22Rv1 (cell line): ENCODE results near the gene GABRG3.

Source experiments
- H3K27ac ChIP-seq: fragments of 450-650 bp; 2 replicates; pipeline ENCODE4 v1.5.1; 2017
- CTCF ChIP-seq: fragments of 450-650 bp; IDR thresholded peaks from 2 replicates; pipeline ENCODE4 v1.5.1; 2017; ENCODE audit warnings: mild to moderate bottlenecking
- ZFX ChIP-seq: fragments of 450-650 bp; IDR thresholded peaks from 2 replicates; pipeline ENCODE4 v1.6.1; 2017; ENCODE audit warnings: antibody characterized with exemption, borderline replicate concordance

Gene GABRG3

GRCh38 chr15:26936502-26936901 lies 34.5 kb upstream of the GABRG3 start:
- no peak overlapping the region for H3K27ac ChIP-seq
- TF ChIP-seq CTCF (no peak), ZFX (no peak)

GRCh38 chr15:26937134-26937533 lies 33.8 kb upstream of the GABRG3 start:
- TF ChIP-seq ZFX (no peak), CTCF (no peak)
- H3K27ac ChIP-seq = no peak overlapping the region

GRCh38 chr15:26939398-26939797 lies 31.6 kb upstream of the GABRG3 start:
- no peak overlapping the region for H3K27ac ChIP-seq
- no peak for TF ChIP-seq CTCF
- no peak for TF ChIP-seq ZFX

- H3K27ac ChIP-seq = no peak overlapping the region
- TF ChIP-seq CTCF = no peak
These were observed 29.5 kb upstream of the GABRG3 start for GRCh38 chr15:26941489-26941888.

- TF ChIP-seq ZFX = no peak
- TF ChIP-seq CTCF = no peak
- no peak overlapping the region for H3K27ac ChIP-seq
These were observed 27.1 kb upstream of the GABRG3 start for GRCh38 chr15:26943866-26944265.

DNA sequence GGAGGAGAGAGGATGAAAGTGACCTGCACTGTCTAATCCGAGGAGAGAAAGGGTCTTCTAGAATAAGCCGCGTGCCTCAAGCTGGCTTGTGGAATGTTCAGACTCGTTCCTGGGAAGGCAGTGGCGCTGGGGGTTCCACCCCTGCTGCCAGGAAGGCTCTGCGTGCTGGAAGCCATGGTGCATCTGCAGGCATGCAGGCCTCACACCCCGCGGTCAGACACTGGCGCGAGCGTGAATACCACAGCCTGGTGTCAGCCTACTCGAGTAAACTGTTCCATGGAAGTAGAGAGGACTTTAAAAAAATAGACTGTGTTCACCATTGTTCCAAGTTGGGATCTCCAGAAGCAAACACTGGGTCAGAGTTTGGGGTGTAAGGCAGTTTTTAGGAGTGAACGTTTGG lies 25.9 kb upstream of the GABRG3 start:
- TF ChIP-seq ZFX (no peak), CTCF (no peak)

GRCh38 chr15:26950001-26950400 lies 21.0 kb upstream of the GABRG3 start:
- no peak overlapping the region for H3K27ac ChIP-seq
- TF ChIP-seq ZFX = no peak
- no peak for TF ChIP-seq CTCF

More for the DNA sequence above, 25.9 kb upstream of the GABRG3 start:
- H3K27ac ChIP-seq = no peak overlapping the region
